Endodermal cell (in vitro differentiated cells): ENCODE measurements around the gene WDFY3. TPM values are rescaled to one million over a fixed set of nuclear protein-coding genes. Genes with fewer than 3 reads are reported as not detected.

Source experiments
- DNase-seq: peaks from one replicate; pipeline ENCODE4 v3.0.0-alpha.2; 2017
- H3K27ac ChIP-seq: 2 replicates; pipeline ENCODE4 v1.5.1; 2013; ENCODE audit warnings: mild to moderate bottlenecking, low read depth, low read length, moderate library complexity
- H3K27me3 ChIP-seq: 2 replicates; pipeline ENCODE4 v1.6.1; 2013; ENCODE audit warnings: mild to moderate bottlenecking, low read length, moderate library complexity; ENCODE audit not compliant: insufficient read depth, control insufficient read depth, poor library complexity, severe bottlenecking
- H3K36me3 ChIP-seq: 2 replicates; pipeline ENCODE4 v1.7.0; 2013; ENCODE audit warnings: mild to moderate bottlenecking, low read length, moderate library complexity; ENCODE audit not compliant: control insufficient read depth, insufficient read depth
- H3K4me1 ChIP-seq: one replicate; pipeline ENCODE4 v1.7.0; 2013; ENCODE audit warnings: low read length; ENCODE audit not compliant: control insufficient read depth, insufficient read depth
- H3K4me3 ChIP-seq: 2 replicates; pipeline ENCODE4 v1.5.1; 2013; ENCODE audit warnings: mild to moderate bottlenecking, low read length, moderate library complexity
- H3K9ac ChIP-seq: 2 replicates; pipeline ENCODE4 v1.6.1; 2013; ENCODE audit warnings: mild to moderate bottlenecking, low read length, moderate library complexity; ENCODE audit not compliant: poor library complexity, severe bottlenecking; ENCODE audit errors: extremely low read depth
- H3K9me3 ChIP-seq: 2 replicates; pipeline ENCODE4 v1.6.1; 2013; ENCODE audit warnings: mild to moderate bottlenecking, low read length, moderate library complexity; ENCODE audit not compliant: control insufficient read depth
- H3K27ac Mint-ChIP-seq: 2 replicates; pipeline ENCODE4 v1.8.0; 2020; ENCODE audit warnings: mixed read lengths
- H3K27me3 Mint-ChIP-seq: 2 replicates; pipeline ENCODE4 v1.8.0; 2021; ENCODE audit warnings: mild to moderate bottlenecking, mixed read lengths; ENCODE audit not compliant: insufficient read depth
- H3K36me3 Mint-ChIP-seq: 2 replicates; pipeline ENCODE4 v1.8.0; 2020; ENCODE audit warnings: low read depth, mixed read lengths
- H3K4me1 Mint-ChIP-seq: 2 replicates; pipeline ENCODE4 v1.8.0; 2020; ENCODE audit warnings: mixed read lengths
- H3K4me3 Mint-ChIP-seq: 2 replicates; pipeline ENCODE4 v1.8.0; 2020; ENCODE audit warnings: mild to moderate bottlenecking, moderate library complexity, mixed read lengths
- H3K9me3 Mint-ChIP-seq: 2 replicates; pipeline ENCODE4 v1.8.0; 2020; ENCODE audit warnings: mild to moderate bottlenecking, mixed read lengths
- WGBS, 2 experiments: methylation state at CpG; one replicate each; pipeline versions ENCODE4 v1.1.5 to v1.1.7; 2013; ENCODE audit warnings: missing lambda C conversion rate in 2 of 2, mixed read lengths in 1 of 2; ENCODE audit not compliant: insufficient coverage in 1 of 2, insufficient read length in 1 of 2; 5-methylcytosine and 5-hydroxymethylcytosine counted together
- total RNA-seq, 2 donors: library from RNA; stranded (reverse); fragmentation: NEBNext Ultra II Directional in 1 of 2; extraction: Animal tissue kit (Norgen Biotek cat#: 25700) in 1 of 2; gene quantifications; 2 replicates in 1 of 2; 3 replicates in 1 of 2; pipeline ENCODE4 v1.2.1, GENCODE V29; 2021
- TF ChIP-seq, protein P1 (sequence below): fragments of 200-600 bp; sonication (generic); conservative IDR thresholded peaks from 2 replicates; pipeline ENCODE4 v1.5.0; 2021; ENCODE audit warnings: antibody characterized with exemption, mild to moderate bottlenecking

The WDFY3 gene
- total RNA-seq, 2 donors from 2014 or later: 91.1 to 103 TPM

GRCh38 chr4:84722720-84723119 is 243.8 kb downstream of the WDFY3 start:
- no peaks in the 10 kb centered on the region for H3K4me1 Mint-ChIP-seq
- WGBS, 2 experiments: 88 to 100% methylated on average over 1 of the region's 1 CpG
- no peak overlapping the region for H3K4me3 ChIP-seq

DNA sequence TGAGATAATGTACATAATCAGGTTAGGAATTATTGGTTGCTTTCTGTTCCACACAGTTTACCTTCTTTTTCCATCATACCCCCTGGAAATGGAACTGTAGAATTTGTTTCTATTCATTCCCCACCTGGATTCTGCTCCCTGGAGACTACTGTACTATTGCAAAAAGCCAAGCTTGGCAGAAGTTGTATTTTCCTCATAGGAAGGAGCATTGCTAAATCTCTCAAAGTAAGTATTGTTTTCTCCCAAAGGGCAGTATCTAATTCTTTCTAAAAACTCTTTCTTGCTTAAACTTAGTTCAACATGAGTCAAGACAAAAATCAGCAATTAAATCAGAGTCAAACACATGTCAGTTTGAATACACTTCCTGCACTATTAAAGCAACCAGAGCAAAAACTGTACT is 247.4 kb downstream of the WDFY3 start:
- TF ChIP-seq, protein P1, sequence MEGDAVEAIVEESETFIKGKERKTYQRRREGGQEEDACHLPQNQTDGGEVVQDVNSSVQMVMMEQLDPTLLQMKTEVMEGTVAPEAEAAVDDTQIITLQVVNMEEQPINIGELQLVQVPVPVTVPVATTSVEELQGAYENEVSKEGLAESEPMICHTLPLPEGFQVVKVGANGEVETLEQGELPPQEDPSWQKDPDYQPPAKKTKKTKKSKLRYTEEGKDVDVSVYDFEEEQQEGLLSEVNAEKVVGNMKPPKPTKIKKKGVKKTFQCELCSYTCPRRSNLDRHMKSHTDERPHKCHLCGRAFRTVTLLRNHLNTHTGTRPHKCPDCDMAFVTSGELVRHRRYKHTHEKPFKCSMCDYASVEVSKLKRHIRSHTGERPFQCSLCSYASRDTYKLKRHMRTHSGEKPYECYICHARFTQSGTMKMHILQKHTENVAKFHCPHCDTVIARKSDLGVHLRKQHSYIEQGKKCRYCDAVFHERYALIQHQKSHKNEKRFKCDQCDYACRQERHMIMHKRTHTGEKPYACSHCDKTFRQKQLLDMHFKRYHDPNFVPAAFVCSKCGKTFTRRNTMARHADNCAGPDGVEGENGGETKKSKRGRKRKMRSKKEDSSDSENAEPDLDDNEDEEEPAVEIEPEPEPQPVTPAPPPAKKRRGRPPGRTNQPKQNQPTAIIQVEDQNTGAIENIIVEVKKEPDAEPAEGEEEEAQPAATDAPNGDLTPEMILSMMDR: no peak
- H3K4me3 Mint-ChIP-seq: no peak overlapping the region
- Histone ChIP-seq H3K36me3 (peaks cover 73% of the 10 kb centered on the region), H3K9me3 (no peaks in the 10 kb centered on the region), H3K27ac (no peak overlapping the region), H3K4me1 (no peaks in the 10 kb centered on the region), H3K27me3 (no peaks in the 10 kb centered on the region), H3K4me3 (no peak overlapping the region), H3K9ac (no peak overlapping the region)
- H3K36me3 Mint-ChIP-seq: peaks cover 68% of the 10 kb centered on the region
- DNase-seq: no peak
- H3K9me3 Mint-ChIP-seq: no peaks in the 10 kb centered on the region
- no peaks in the 10 kb centered on the region for H3K27me3 Mint-ChIP-seq
- H3K27ac Mint-ChIP-seq: no peak overlapping the region
- no peaks in the 10 kb centered on the region for H3K4me1 Mint-ChIP-seq

More at GRCh38 chr4:84722720-84723119, 243.8 kb downstream of the WDFY3 start:
- Histone ChIP-seq H3K36me3 (peaks cover 86% of the 10 kb centered on the region), H3K4me1 (no peaks in the 10 kb centered on the region), H3K9me3 (no peaks in the 10 kb centered on the region), H3K27me3 (no peaks in the 10 kb centered on the region), H3K27ac (no peak overlapping the region), H3K9ac (no peak overlapping the region)
- Mint-ChIP-seq H3K27me3 (no peaks in the 10 kb centered on the region), H3K4me3 (no peak overlapping the region), H3K27ac (no peak overlapping the region), H3K36me3 (peaks cover 59% of the 10 kb centered on the region), H3K9me3 (no peaks in the 10 kb centered on the region)
- TF ChIP-seq, protein P1: no peak
- DNase-seq: no peak

DNA sequence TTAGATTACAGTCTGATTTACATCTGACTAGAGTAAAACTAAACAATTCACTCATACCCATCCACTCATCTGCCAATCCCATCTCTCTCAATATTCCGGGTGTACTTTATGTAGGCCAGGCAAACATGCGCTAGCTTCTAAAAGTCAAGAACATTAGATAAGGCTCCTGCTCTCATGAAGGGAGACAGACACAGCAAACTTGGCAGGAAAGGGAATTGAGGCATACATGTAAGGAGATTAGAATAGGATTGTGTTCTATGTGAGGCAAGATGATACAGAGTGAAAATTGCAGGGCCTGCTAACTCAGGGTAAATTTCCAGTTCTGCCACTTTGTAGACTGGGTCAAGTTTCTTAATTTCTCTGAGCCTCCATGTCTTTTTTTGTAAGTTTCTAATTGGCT is 247.8 kb downstream of the WDFY3 start:
- Histone ChIP-seq H3K4me3 (no peak overlapping the region), H3K9ac (no peak overlapping the region), H3K9me3 (no peaks in the 10 kb centered on the region), H3K27me3 (no peaks in the 10 kb centered on the region), H3K36me3 (peaks cover 69% of the 10 kb centered on the region), H3K27ac (no peak overlapping the region), H3K4me1 (no peaks in the 10 kb centered on the region)
- H3K4me3 Mint-ChIP-seq: no peak overlapping the region
- H3K9me3 Mint-ChIP-seq: no peaks in the 10 kb centered on the region
- no peaks in the 10 kb centered on the region for H3K27me3 Mint-ChIP-seq
- H3K36me3 Mint-ChIP-seq: peaks cover 66% of the 10 kb centered on the region
- no peak for DNase-seq
- H3K4me1 Mint-ChIP-seq: no peaks in the 10 kb centered on the region
- TF ChIP-seq, protein P1: no peak
- 80 to 95% methylated on average over 1 to 2 of the region's 2 CpGs for WGBS, 2 experiments
- H3K27ac Mint-ChIP-seq: no peak overlapping the region
